Transverse colon (tissue), 4 donors: ENCODE data around the gene TRIM45. TPM values are rescaled to one million over a fixed set of nuclear protein-coding genes. Genes with fewer than 3 reads are reported as not detected.

Source experiments
- DNase-seq: peaks from one replicate; pipeline ENCODE4 v3.0.0-alpha.2; 2019
- H3K27ac ChIP-seq, 4 donors: fragments of 200-600 bp; sonication (generic); 2 replicates each; pipeline ENCODE4 v1.5.1; 2016 to 2018; ENCODE audit warnings: inconsistent platforms in 4 of 4
- H3K27me3 ChIP-seq: fragments of 200-600 bp; sonication (generic); 2 replicates; pipeline ENCODE4 v1.5.1; 2017; ENCODE audit warnings: inconsistent platforms
- H3K36me3 ChIP-seq, 4 donors: fragments of 200-600 bp; sonication (generic); 2 replicates each; pipeline ENCODE4 v1.5.1; 2017 to 2019; ENCODE audit warnings: inconsistent platforms in 4 of 4
- H3K4me1 ChIP-seq, 4 donors: fragments of 200-600 bp; sonication (generic); 2 replicates each; pipeline ENCODE4 v1.5.1; 2017 to 2020; ENCODE audit warnings: inconsistent platforms in 4 of 4
- H3K4me3 ChIP-seq, 4 donors: fragments of 200-600 bp; sonication (generic); 1 replicate in 1 of 4; 2 replicates in 3 of 4; pipeline versions ENCODE4 v1.5.1 to v1.6.1; 2017 to 2019; ENCODE audit warnings: inconsistent platforms in 4 of 4
- H3K9me3 ChIP-seq, 2 donors: fragments of 200-600 bp; sonication (generic); 2 replicates each; pipeline ENCODE4 v1.5.1; 2017 to 2019; ENCODE audit warnings: inconsistent platforms in 2 of 2
- CTCF ChIP-seq, 5 experiments: fragments of 200-600 bp in 3 of 5; fragments of 450-650 bp in 2 of 5; sonication (generic) in 3 of 5; IDR thresholded peaks; 1 replicate in 2 of 5; 2 replicates in 3 of 5; pipeline ENCODE4 v1.5.1; 2016 to 2017; ENCODE audit warnings: antibody characterized with exemption in 5 of 5, inconsistent platforms in 3 of 5, mild to moderate bottlenecking in 2 of 5, moderate library complexity in 1 of 5
- EP300 ChIP-seq: sonication (generic); formaldehyde crosslinking; IDR thresholded peaks from one replicate; pipeline ENCODE4 v1.6.1; 2017; ENCODE audit warnings: antibody characterized with exemption, low read depth
- POLR2A ChIP-seq: fragments of 450-650 bp; IDR thresholded peaks from one replicate; pipeline ENCODE4 v1.6.1; 2016; ENCODE audit warnings: antibody characterized with exemption, mild to moderate bottlenecking, moderate library complexity
- POLR2AphosphoS5 ChIP-seq, 3 donors: sonication (generic); formaldehyde crosslinking; IDR thresholded peaks; one replicate each; pipeline ENCODE4 v1.6.1; 2016; ENCODE audit warnings: antibody characterized with exemption in 3 of 3
- WGBS, 2 donors: methylation state at CpG; one replicate each; pipeline ENCODE4 v1.1.5; 2018; ENCODE audit warnings: low coverage in 1 of 2; 5-methylcytosine and 5-hydroxymethylcytosine counted together
- in situ Hi-C, 4 donors: fragments of 200-750 bp; cut with MboI; loops; one replicate each; pipeline versions ENCODE4 v1.15.0 to v1.15.1; 2017; ENCODE audit warnings: low sequenced_read_pairs in 3 of 4, low pct_ligation_motif_present in 1 of 4, low pct_unique_long_range_greater_than_20kb in 1 of 4
- intact Hi-C: fragments of 100-400 bp; cut with DNase I; formaldehyde crosslinking; loops from one replicate; pipeline ENCODE4 v1.15.1; 2023; ENCODE audit warnings: low total_unique reads
- total RNA-seq, 4 donors: library from RNA; depleted of rRNA; stranded (reverse); fragments of >200 nt; gene quantifications; one replicate each; pipeline ENCODE4 v1.1.0, GENCODE V29; 2016

Gene TRIM45
- total RNA-seq, 4 donors from 2014 or later, result 2.6 to 106 (median 3.1) TPM

GRCh38 chr1:117138106-117138505, 16.6 kb upstream of the TRIM45 start:
- intact Hi-C loops (no loop called here), in situ Hi-C loops (no loop called here)
- no peaks in the 10 kb centered on the region for H3K9me3 ChIP-seq
- TF ChIP-seq EP300, result no peak
- H3K27me3 ChIP-seq, result no peaks in the 10 kb centered on the region
- no peak overlapping the region for H3K4me3 ChIP-seq
- no peak for DNase-seq
- H3K4me1 ChIP-seq, result no peaks in the 10 kb centered on the region
- no peak overlapping the region for H3K27ac ChIP-seq
- no peaks in the 10 kb centered on the region for H3K36me3 ChIP-seq
- 86 to 100% methylated on average over 1 to 3 of the region's 3 CpGs for WGBS, 2 donors

GRCh38 chr1:117137281-117137855, 15.8 kb upstream of the TRIM45 start:
- Histone ChIP-seq H3K27me3 (no peaks in the 10 kb centered on the region), H3K27ac (no peak overlapping the region), H3K4me1 (no peaks in the 10 kb centered on the region), H3K36me3 (no peaks in the 10 kb centered on the region), H3K4me3 (no peak overlapping the region), H3K9me3 (no peaks in the 10 kb centered on the region)
- intact Hi-C loops, result no loop called here
- in situ Hi-C loops, result no loop called here
- 87 to 100% methylated on average over 1 to 3 of the region's 3 CpGs for WGBS, 2 donors
- TF ChIP-seq EP300, result no peak
- no peak for TF ChIP-seq POLR2A
- no peak for TF ChIP-seq CTCF (IDR thresholded peaks at IDR 0.05)
- no peak for TF ChIP-seq POLR2AphosphoS5 (IDR thresholded peaks at IDR 0.05)
- no peak for DNase-seq

- Histone ChIP-seq H3K4me1 (no peaks in the 10 kb centered on the region), H3K9me3 (no peaks in the 10 kb centered on the region), H3K27me3 (no peaks in the 10 kb centered on the region), H3K4me3 (no peak overlapping the region), H3K27ac (no peak overlapping the region), H3K36me3 (no peaks in the 10 kb centered on the region)
- intact Hi-C loops (no loop called here), in situ Hi-C loops (no loop called here)
- TF ChIP-seq CTCF (IDR thresholded peaks at IDR 0.05) (no peak), POLR2AphosphoS5 (IDR thresholded peaks at IDR 0.05) (no peak), EP300 (no peak), POLR2A (no peak)
- WGBS, 2 donors, result 64 to 100% methylated on average over 1 to 2 of the region's 2 CpGs
- no peak for DNase-seq
Observed at GRCh38 chr1:117136749-117137148, 15.2 kb upstream of the TRIM45 start.

- in situ Hi-C loops, result no loop called here
- H3K9me3 ChIP-seq, result no peaks in the 10 kb centered on the region
- H3K4me3 ChIP-seq, result no peak overlapping the region
- intact Hi-C loops, result no loop called here
- no peaks in the 10 kb centered on the region for H3K4me1 ChIP-seq
- no peak for DNase-seq
- no peak overlapping the region for H3K27ac ChIP-seq
- H3K27me3 ChIP-seq, result no peaks in the 10 kb centered on the region
- no peaks in the 10 kb centered on the region for H3K36me3 ChIP-seq
- TF ChIP-seq POLR2A, result no peak
- no peak for TF ChIP-seq CTCF (IDR thresholded peaks at IDR 0.05)
- no peak for TF ChIP-seq POLR2AphosphoS5 (IDR thresholded peaks at IDR 0.05)
- no peak for TF ChIP-seq EP300
- WGBS, 2 donors, result 79 to 85% methylated on average over 2 of the region's 2 CpGs
Observed at GRCh38 chr1:117135329-117135728, 13.8 kb upstream of the TRIM45 start.

GRCh38 chr1:117130526-117130925, 9.0 kb upstream of the TRIM45 start:
- TF ChIP-seq POLR2A, result no peak
- Histone ChIP-seq H3K27ac (no peak overlapping the region), H3K4me3 (no peak overlapping the region), H3K9me3 (no peaks in the 10 kb centered on the region), H3K4me1 (peaks cover 0 to 3% (median 0%) of the 10 kb centered on the region in 4 donors), H3K27me3 (peaks cover under 1% of the 10 kb centered on the region), H3K36me3 (no peaks in the 10 kb centered on the region)
- no peak for DNase-seq
- WGBS, 2 donors, result 88 to 92% methylated on average over 4 of the region's 4 CpGs
- intact Hi-C loops, result no loop called here
- in situ Hi-C loops, result no loop called here
